HG03095 (cell line): Measurements from ENCODE around the gene RPA3.

Experiments
- ATAC-seq: cut with Tn5 transposase; IDR thresholded peaks from one replicate; pipeline ENCODE4 v1.9.1; 2021; ENCODE audit warnings: moderate library complexity; ENCODE audit not compliant: unreplicated experiment

RPA3 gene

DNA sequence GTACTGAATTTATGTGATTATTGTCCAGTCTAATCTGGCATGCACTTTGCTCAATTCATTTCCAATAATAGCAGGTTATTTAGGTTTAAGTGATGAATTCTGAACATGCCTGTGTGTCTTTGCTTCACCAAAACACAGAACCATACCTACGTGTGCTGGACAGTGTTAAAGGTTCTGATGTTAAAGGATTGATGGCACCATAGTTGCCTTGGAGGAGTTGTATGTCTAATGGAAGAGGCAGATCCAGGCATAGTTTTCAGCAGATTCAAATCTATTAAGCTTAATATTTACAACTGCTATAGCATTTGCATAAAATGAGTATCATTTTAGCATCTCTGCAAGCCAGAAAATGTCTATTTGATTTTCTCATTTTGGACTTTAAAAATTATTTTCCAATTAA is 105.9 kb downstream of the RPA3 start:
- no peak for ATAC-seq

- no peak for ATAC-seq
Observed at GRCh38 chr7:7609330-7609729, 109.1 kb downstream of the RPA3 start.

GRCh38 chr7:7607010-7607409 is 111.4 kb downstream of the RPA3 start:
- no peak for ATAC-seq

DNA sequence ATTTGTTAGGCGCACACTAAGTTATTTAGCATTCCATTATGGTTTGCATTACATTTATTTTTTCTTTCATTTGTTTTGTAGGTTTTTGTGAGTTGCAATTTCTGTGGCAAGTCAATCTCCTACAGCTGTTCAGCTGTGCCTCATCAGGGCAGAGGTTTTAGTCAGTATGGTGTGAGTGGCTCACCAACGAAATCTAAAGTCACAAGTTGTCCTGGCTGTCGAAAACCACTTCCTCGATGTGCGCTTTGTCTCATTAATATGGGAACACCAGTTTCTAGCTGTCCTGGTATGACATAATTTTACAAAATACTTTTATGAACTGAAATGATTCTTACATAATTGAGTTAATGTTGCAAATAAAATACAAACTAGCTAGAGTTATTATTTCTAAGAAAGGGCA is 122.2 kb downstream of the RPA3 start:
- no peak for ATAC-seq

DNA sequence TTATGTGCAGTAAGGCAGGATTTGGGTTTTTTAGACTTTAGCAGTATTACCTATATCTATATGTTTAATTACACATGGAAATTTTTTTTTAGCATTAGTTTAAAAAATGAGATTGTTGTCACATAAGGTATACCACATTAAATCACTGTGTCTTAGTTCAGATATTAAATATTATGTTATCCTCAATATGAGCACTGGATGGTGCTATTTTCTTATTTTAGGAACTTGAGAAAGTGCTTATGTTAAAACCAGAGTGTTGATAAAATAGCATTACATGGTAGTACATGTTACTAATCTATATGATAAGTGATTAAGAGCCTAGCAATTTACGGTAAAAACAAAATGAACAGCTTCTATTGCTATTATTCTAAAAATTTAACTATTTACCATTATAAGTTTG is 123.0 kb downstream of the RPA3 start:
- ATAC-seq, result no peak
